Gastroesophageal sphincter (tissue), 4 donors: ENCODE measurements around the gene QKI. TPM values are rescaled to one million over a fixed set of nuclear protein-coding genes. Genes with fewer than 3 reads are reported as not detected.

Experiments used
- ATAC-seq: fragments of 150-250 bp; one replicate; pipeline ENCODE4 v1.9.1; 2016; ENCODE audit warnings: mild to moderate bottlenecking, moderate library complexity
- H3K27ac ChIP-seq, 4 donors: fragments of 200-600 bp; sonication (generic) in 3 of 4; 1 replicate in 3 of 4; 2 replicates in 1 of 4; pipeline ENCODE4 v1.5.1; 2016 to 2019
- H3K27me3 ChIP-seq: fragments of 200-600 bp; sonication (generic); one replicate; pipeline ENCODE4 v1.5.1; 2019
- H3K36me3 ChIP-seq, 2 donors: fragments of 200-600 bp; sonication (generic); one replicate each; pipeline ENCODE4 v1.5.1; 2019; ENCODE audit warnings: control low read depth in 1 of 2
- H3K4me1 ChIP-seq, 3 donors: fragments of 200-600 bp; sonication (generic); 1 replicate in 2 of 3; 2 replicates in 1 of 3; pipeline ENCODE4 v1.5.1; 2016 to 2019; ENCODE audit warnings: control low read depth in 2 of 3
- H3K4me3 ChIP-seq, 2 donors: fragments of 200-600 bp; sonication (generic); one replicate each; pipeline ENCODE4 v1.5.1; 2019; ENCODE audit warnings: mild to moderate bottlenecking in 1 of 2, moderate library complexity in 1 of 2
- H3K9me3 ChIP-seq, 3 donors: fragments of 200-600 bp; sonication (generic); one replicate each; pipeline ENCODE4 v1.5.1; 2017 to 2019; ENCODE audit warnings: control low read depth in 2 of 3
- CTCF ChIP-seq, 4 experiments: fragments of 200-600 bp in 2 of 4; fragments of 450-650 bp in 2 of 4; sonication (generic) in 1 of 4; IDR thresholded peaks; one replicate each; pipeline ENCODE4 v1.5.1; 2017 to 2019; ENCODE audit warnings: antibody characterized with exemption in 4 of 4, mild to moderate bottlenecking in 2 of 4, moderate library complexity in 2 of 4
- EP300 ChIP-seq: sonication (generic); formaldehyde crosslinking; IDR thresholded peaks from one replicate; pipeline ENCODE4 v1.6.1; 2017; ENCODE audit warnings: antibody characterized with exemption, mild to moderate bottlenecking
- POLR2A ChIP-seq, 2 donors: fragments of 450-650 bp; IDR thresholded peaks; one replicate each; pipeline ENCODE4 v1.6.1; 2017; ENCODE audit warnings: antibody characterized with exemption in 2 of 2, mild to moderate bottlenecking in 2 of 2, moderate library complexity in 1 of 2
- POLR2AphosphoS5 ChIP-seq: sonication (generic); formaldehyde crosslinking; IDR thresholded peaks from one replicate; pipeline ENCODE4 v1.6.1; 2017; ENCODE audit warnings: antibody characterized with exemption
- WGBS, 2 donors: methylation state at CpG; one replicate each; pipeline ENCODE4 v1.1.5; 2018; ENCODE audit warnings: low coverage in 1 of 2; 5-methylcytosine and 5-hydroxymethylcytosine counted together
- total RNA-seq, 4 donors: library from RNA; depleted of rRNA; stranded (reverse); fragments of >200 nt; gene quantifications; one replicate each; pipeline ENCODE4 v1.1.0, GENCODE V29; 2016

QKI gene
- total RNA-seq, 4 donors from 2014 or later, result 170 to 249 (median 227) TPM

DNA sequence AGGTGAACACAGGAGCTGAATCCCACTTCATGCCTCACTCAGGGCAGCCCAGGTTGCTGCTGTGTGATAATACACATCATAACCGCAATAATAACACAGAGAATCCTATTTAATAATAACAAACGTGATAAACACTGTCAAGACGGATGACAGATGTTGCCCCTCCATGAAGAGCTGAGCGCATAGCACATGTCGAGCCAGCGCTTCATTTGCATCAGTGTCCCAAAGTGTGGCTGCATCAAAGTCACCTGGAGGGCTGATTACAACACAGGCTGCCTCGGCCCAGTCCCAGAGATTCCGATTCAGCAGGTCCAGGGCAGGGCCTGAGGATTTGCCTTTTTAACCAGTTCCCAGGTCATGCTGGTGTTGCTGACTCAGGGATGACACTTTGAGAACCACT lies 198.5 kb downstream of the QKI start:
- no peak overlapping the region for H3K27ac ChIP-seq
- no peak overlapping the region for H3K4me3 ChIP-seq
- WGBS, 2 donors, result 53 to 72% methylated on average over 2 to 6 of the region's 8 CpGs
- no peaks in the 10 kb centered on the region for H3K27me3 ChIP-seq
- ATAC-seq, result no peak
- H3K4me1 ChIP-seq, result peaks cover 0 to 4% (median 0%) of the 10 kb centered on the region in 3 donors
- TF ChIP-seq EP300 (no peak), POLR2AphosphoS5 (no peak)
- no peaks in the 10 kb centered on the region for H3K36me3 ChIP-seq
- no peaks in the 10 kb centered on the region for H3K9me3 ChIP-seq

GRCh38 chr6:163613668-163614067 lies 199.2 kb downstream of the QKI start:
- H3K4me3 ChIP-seq, result no peak overlapping the region
- H3K27ac ChIP-seq, result no peak overlapping the region
- no peaks in the 10 kb centered on the region for H3K9me3 ChIP-seq
- H3K27me3 ChIP-seq, result no peaks in the 10 kb centered on the region
- no peaks in the 10 kb centered on the region for H3K36me3 ChIP-seq
- peaks cover 0 to 4% (median 0%) of the 10 kb centered on the region in 3 donors for H3K4me1 ChIP-seq
- TF ChIP-seq POLR2AphosphoS5, result no peak
- TF ChIP-seq CTCF (IDR thresholded peaks at IDR 0.05), result no peak
- no peak for TF ChIP-seq EP300
- TF ChIP-seq POLR2A (IDR thresholded peaks at IDR 0.05), result no peak
- 100% methylated on average over 1 to 2 of the region's 3 CpGs for WGBS, 2 donors
- ATAC-seq, result no peak

DNA sequence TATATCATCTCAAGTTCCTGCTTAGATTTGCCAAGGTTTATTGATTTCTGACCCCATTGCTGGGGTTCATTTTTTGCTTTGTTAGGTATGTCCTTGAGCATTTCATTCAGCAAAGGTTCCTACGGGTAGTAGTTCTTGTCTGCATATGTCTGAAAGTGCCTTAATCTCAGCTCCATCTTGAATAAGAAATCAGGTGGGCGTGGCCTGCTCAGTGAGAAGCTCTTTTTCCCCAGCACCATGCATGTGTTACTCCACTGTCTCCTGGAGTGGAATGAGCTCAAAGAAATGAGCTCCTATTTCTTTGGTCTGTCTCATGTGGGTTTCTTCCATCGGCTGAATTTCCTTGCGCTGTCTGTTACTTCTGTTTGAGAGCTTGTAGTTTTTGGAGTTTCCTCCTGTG lies 201.9 kb downstream of the QKI start:
- no peak overlapping the region for H3K27ac ChIP-seq
- no peaks in the 10 kb centered on the region for H3K36me3 ChIP-seq
- no peaks in the 10 kb centered on the region for H3K27me3 ChIP-seq
- TF ChIP-seq POLR2AphosphoS5 (no peak), POLR2A (IDR thresholded peaks at IDR 0.05) (no peak), CTCF (IDR thresholded peaks at IDR 0.05) (no peak), EP300 (no peak)
- H3K4me3 ChIP-seq, result no peak overlapping the region
- WGBS, 2 donors, result 86 to 97% methylated on average over 4 of the region's 4 CpGs
- no peak for ATAC-seq
- H3K9me3 ChIP-seq, result no peaks in the 10 kb centered on the region
- H3K4me1 ChIP-seq, result peaks cover 0 to 4% (median 0%) of the 10 kb centered on the region in 3 donors

DNA sequence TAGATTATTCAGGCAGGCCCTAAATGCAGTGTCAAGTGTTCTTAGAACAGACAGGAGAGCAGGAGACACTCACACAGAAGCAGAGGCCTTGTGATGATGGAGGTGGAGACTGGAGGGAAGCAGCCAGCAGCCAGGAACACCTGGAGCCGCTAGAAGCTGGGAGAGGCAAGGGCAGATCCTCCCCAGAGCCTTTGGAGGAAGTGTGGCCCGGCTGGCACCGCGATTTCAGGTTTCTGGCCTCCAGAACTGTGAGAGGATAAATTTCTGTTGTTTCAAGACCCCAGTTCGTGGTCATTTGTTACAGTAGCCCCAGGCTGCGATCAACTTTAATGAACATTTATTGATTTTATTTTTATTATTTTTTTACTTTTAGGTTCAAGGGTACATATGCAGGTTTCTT lies 203.0 kb downstream of the QKI start:
- 90 to 93% methylated on average over 5 to 6 of the region's 6 CpGs for WGBS, 2 donors
- no peak overlapping the region for H3K4me3 ChIP-seq

GRCh38 chr6:163620101-163620500 lies 205.6 kb downstream of the QKI start:
- Histone ChIP-seq H3K4me3 (no peak overlapping the region), H3K27me3 (no peaks in the 10 kb centered on the region), H3K9me3 (no peaks in the 10 kb centered on the region), H3K36me3 (no peaks in the 10 kb centered on the region), H3K27ac (no peak overlapping the region), H3K4me1 (no peaks in the 10 kb centered on the region)
- no peak for ATAC-seq
- 74 to 100% methylated on average over 3 to 5 of the region's 5 CpGs for WGBS, 2 donors
- TF ChIP-seq CTCF (IDR thresholded peaks at IDR 0.05), result no peak
- TF ChIP-seq EP300, result no peak
- TF ChIP-seq POLR2AphosphoS5, result no peak
- TF ChIP-seq POLR2A (IDR thresholded peaks at IDR 0.05), result no peak

More for the DNA sequence above, 203.0 kb downstream of the QKI start:
- Histone ChIP-seq H3K4me1 (no peaks in the 10 kb centered on the region), H3K9me3 (no peaks in the 10 kb centered on the region), H3K36me3 (no peaks in the 10 kb centered on the region), H3K27ac (no peak overlapping the region), H3K27me3 (no peaks in the 10 kb centered on the region)
- no peak for ATAC-seq
- TF ChIP-seq CTCF (IDR thresholded peaks at IDR 0.05) (no peak), POLR2AphosphoS5 (no peak), EP300 (no peak), POLR2A (IDR thresholded peaks at IDR 0.05) (no peak)
